ENCODE results near the gene PRR33. TPM values are rescaled to one million over a fixed set of nuclear protein-coding genes. Genes with fewer than 3 reads are reported as not detected.
"Not testable (repeated sequence)": the region's sequence is repeated elsewhere in the genome, so short reads cannot be mapped to it uniquely, and the experiment has no call there.

The PRR33 gene
- total and polyA plus RNA-seq, 9 donors: 0.01 TPM; not detected in 8

- H3K9me3 ChIP-seq: no peaks in the 10 kb centered on the region
- H3K4me3 ChIP-seq: no peak overlapping the region
- H3K36me3 ChIP-seq: no peaks in the 10 kb centered on the region
- no peaks in the 10 kb centered on the region for H3K27me3 ChIP-seq
- intact Hi-C loops (cut with DNase I): no loop called here
- H3K27ac ChIP-seq: no peak overlapping the region
- WGBS, 3 donors: 60 to 69% (median 63%) methylated on average over 22 to 33 of the region's 33 CpGs
- DNase-seq: peak in 4 of 5 donors; percentile 57 to 81 (median 63)
- peaks cover 2% of the 10 kb centered on the region for H3K4me1 ChIP-seq (ENCODE audit: insufficient read depth)
- TF ChIP-seq, protein P1, sequence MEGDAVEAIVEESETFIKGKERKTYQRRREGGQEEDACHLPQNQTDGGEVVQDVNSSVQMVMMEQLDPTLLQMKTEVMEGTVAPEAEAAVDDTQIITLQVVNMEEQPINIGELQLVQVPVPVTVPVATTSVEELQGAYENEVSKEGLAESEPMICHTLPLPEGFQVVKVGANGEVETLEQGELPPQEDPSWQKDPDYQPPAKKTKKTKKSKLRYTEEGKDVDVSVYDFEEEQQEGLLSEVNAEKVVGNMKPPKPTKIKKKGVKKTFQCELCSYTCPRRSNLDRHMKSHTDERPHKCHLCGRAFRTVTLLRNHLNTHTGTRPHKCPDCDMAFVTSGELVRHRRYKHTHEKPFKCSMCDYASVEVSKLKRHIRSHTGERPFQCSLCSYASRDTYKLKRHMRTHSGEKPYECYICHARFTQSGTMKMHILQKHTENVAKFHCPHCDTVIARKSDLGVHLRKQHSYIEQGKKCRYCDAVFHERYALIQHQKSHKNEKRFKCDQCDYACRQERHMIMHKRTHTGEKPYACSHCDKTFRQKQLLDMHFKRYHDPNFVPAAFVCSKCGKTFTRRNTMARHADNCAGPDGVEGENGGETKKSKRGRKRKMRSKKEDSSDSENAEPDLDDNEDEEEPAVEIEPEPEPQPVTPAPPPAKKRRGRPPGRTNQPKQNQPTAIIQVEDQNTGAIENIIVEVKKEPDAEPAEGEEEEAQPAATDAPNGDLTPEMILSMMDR (IDR thresholded peaks at IDR 0.05): no peak
- TF ChIP-seq POLR2A (IDR thresholded peaks at IDR 0.05): no peak
- TF ChIP-seq EP300 (IDR thresholded peaks at IDR 0.05): no peak
These were observed 14.2 kb downstream of the PRR33 start for GRCh38 chr11:1877211-1878136.

GRCh38 chr11:1876361-1877063 lies 15.2 kb downstream of the PRR33 start:
- H3K36me3 ChIP-seq: no peaks in the 10 kb centered on the region
- peaks cover 2% of the 10 kb centered on the region for H3K4me1 ChIP-seq (ENCODE audit: insufficient read depth)
- DNase-seq: peak; percentile 47 to 86 (median 61)
- H3K9me3 ChIP-seq: no peaks in the 10 kb centered on the region
- TF ChIP-seq EP300 (IDR thresholded peaks at IDR 0.05) (no peak), POLR2A (IDR thresholded peaks at IDR 0.05) (no peak)
- TF ChIP-seq, protein P1 (IDR thresholded peaks at IDR 0.05): peak in 1 of 3 donors; percentile 14
- WGBS, 3 donors: 18 to 25% (median 24%) methylated on average over 25 to 26 of the region's 26 CpGs
- no peaks in the 10 kb centered on the region for H3K27me3 ChIP-seq
- no peak overlapping the region for H3K4me3 ChIP-seq
- H3K27ac ChIP-seq: no peak overlapping the region
- intact Hi-C loops (cut with DNase I): no loop called here

GRCh38 chr11:1875851-1876301 lies 15.8 kb downstream of the PRR33 start:
- H3K9me3 ChIP-seq; H3K4me3 ChIP-seq; intact Hi-C loops (cut with DNase I); H3K27me3 ChIP-seq; H3K4me1 ChIP-seq (ENCODE audit: insufficient read depth); H3K27ac ChIP-seq; H3K36me3 ChIP-seq: not testable (repeated sequence)
- DNase-seq: peak in 3 of 5 donors; percentile 13 to 40 (median 17)
- 77 to 83% (median 77%) methylated on average over 12 to 13 of the region's 13 CpGs for WGBS, 3 donors

DNA sequence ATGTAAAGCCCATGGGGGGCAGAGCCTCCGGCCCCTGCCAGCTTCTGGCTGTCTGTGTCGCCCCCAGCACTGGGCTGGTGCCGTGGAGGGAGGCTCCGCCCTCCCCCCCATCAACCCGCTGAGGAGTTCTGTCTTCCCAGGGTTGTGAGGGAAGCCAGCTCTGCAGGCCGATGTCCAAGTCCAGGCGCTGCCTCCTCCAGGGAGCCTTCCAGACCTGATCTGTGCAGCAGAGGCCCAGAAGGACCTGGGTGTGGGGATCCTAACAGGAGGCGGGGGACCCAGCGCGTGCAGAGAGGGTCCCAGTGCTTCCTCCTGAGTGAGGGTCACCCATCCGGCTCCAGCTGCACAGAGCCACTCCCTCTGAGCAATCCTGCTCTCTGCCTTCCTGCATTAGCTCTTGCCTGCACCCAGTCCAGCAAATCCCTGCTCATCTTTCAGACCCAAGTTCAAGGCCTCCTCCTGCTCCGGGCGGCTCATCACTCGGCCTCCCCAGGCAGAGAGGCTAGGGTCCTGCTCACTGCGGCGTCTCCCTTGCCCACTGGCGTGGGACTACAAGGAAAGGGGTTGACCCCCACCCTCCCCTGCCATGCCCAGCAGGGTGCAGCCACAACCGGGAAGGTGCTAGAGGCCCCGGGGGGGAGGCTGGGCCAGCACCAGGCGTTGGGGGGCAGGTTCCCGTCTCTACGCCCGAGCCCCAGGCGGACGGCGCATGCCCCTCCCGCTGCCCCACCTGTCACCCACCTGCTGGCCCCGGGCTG lies 16.4 kb downstream of the PRR33 start:
- DNase-seq: peak in 3 of 5 donors; percentile 15 to 43 (median 25)
- Histone ChIP-seq H3K27ac (no peak overlapping the region), H3K9me3 (no peaks in the 10 kb centered on the region), H3K4me3 (no peak overlapping the region), H3K36me3 (no peaks in the 10 kb centered on the region), H3K4me1 (ENCODE audit: insufficient read depth) (peaks cover 2% of the 10 kb centered on the region), H3K27me3 (no peaks in the 10 kb centered on the region)
- intact Hi-C loops (cut with DNase I): no loop called here
- TF ChIP-seq, protein P1 (IDR thresholded peaks at IDR 0.05): no peak
- TF ChIP-seq POLR2A (IDR thresholded peaks at IDR 0.05) (no peak), EP300 (IDR thresholded peaks at IDR 0.05) (no peak)
- 72 to 78% (median 72%) methylated on average over 28 of the region's 28 CpGs for WGBS, 3 donors

GRCh38 chr11:1874441-1875092 lies 17.1 kb downstream of the PRR33 start:
- WGBS, 3 donors: 64 to 73% (median 67%) methylated on average over 17 of the region's 17 CpGs
- H3K4me1 ChIP-seq (ENCODE audit: insufficient read depth); intact Hi-C loops (cut with DNase I); H3K4me3 ChIP-seq; H3K36me3 ChIP-seq; H3K27ac ChIP-seq; H3K27me3 ChIP-seq; H3K9me3 ChIP-seq: not testable (repeated sequence)
- peak in 2 of 5 donors; percentile 22 to 44 for DNase-seq

- H3K27ac ChIP-seq; H3K27me3 ChIP-seq; intact Hi-C loops (cut with DNase I); H3K36me3 ChIP-seq; H3K9me3 ChIP-seq; H3K4me1 ChIP-seq (ENCODE audit: insufficient read depth); H3K4me3 ChIP-seq: not testable (repeated sequence)
- 84 to 86% (median 85%) methylated on average over 14 to 17 of the region's 17 CpGs for WGBS, 3 donors
- peak in 2 of 5 donors; percentile 4 to 33 for DNase-seq
These were observed 17.9 kb downstream of the PRR33 start for GRCh38 chr11:1873813-1874150.
